ENCODE data around the gene DCST2.
A peak's percentile ranks its signal among the peaks of the same experiment; 100 is the strongest.

Gene DCST2

DNA sequence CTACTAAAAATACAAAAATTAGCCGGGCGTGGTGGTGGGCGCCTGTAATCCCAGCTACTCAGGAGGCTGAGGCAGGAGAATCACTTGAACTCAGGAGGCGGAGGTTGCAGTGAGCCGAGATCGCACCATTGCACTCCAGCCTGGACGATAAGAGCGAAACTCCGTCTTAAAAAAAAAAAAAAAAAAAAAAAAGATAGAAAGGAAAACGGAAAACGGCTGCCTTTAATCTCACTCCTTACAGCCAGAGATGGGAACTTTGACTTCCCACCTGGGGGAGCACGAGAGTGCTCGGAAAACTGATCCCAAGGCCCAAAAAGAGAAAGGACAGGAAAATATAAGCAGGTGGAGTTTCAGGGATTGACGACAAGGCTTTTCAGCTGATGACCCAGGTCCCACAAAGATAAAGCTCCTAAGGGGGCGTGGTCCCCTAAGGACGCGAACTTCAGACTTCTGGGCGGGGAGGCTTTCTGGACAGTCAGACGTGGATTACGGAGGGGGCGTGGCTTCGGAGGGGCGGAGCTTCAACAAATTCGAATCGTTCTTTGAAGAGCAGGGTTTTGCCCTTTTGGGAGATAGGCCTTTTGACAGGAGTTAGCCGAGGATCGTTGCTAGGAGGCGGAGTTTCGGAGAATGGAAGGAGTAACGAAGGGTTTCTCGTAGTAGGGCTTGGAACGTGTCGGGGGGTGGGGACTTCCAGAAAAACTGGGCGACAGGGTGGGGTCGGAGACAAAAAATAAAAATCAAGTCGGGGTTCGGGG lies 60.1 kb downstream of the DCST2 start:
- DNase-seq: peak; percentile 95

DNA sequence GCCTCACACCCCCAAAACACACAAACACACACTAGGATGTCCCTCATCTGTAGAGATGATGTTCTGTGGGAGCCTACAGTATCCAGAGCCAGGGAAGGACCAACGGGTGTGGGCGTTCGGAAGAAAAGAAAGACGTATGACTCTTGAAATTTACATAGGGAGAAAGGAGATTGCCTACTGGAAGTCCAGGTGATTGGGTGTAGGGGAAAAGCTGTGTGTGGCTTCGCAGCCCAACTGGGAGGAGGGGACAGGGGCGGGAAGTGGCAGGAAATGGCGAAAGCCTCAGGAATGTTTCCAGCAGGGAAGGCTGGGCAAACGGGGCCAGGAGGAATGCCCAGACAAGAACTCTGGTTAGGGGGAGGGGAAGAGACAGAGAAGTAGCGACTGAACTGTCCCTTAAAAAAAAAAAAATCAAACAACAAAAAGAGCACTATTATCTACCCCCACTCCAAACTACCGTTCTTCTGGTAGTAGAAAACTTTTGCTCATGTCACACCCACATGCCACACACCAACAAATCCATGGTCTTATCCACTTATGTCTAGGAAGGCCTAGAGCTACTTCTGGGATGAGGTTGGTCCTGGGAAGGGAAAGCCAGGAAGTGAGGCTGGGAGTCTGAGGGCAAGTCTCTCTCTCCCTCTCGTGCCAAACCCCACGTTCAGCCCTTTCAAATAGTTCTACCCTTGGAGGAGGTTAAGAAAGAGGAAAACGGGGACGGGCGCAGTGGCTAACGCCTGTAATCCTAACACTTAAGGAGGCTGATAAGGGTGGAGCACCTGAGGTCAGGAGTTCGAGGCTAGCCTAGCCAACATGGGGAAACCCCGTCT lies 60.9 kb downstream of the DCST2 start:
- peak; percentile 74 for DNase-seq

DNA sequence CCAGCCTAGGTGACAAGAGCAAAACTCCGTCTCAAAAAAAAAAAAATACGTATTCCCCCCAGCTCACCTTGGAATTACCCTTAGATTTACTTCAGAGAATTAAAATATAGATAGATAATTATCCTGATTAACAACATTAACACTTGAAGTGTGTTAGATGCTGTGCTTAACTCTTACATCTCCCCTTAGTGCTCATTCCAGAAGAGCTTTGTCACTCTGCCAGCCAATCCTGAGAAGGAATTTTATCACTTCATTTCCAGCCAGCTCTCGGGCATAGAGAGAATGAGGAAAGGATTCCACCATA lies 61.4 kb downstream of the DCST2 start:
- DNase-seq: no peak

DNA sequence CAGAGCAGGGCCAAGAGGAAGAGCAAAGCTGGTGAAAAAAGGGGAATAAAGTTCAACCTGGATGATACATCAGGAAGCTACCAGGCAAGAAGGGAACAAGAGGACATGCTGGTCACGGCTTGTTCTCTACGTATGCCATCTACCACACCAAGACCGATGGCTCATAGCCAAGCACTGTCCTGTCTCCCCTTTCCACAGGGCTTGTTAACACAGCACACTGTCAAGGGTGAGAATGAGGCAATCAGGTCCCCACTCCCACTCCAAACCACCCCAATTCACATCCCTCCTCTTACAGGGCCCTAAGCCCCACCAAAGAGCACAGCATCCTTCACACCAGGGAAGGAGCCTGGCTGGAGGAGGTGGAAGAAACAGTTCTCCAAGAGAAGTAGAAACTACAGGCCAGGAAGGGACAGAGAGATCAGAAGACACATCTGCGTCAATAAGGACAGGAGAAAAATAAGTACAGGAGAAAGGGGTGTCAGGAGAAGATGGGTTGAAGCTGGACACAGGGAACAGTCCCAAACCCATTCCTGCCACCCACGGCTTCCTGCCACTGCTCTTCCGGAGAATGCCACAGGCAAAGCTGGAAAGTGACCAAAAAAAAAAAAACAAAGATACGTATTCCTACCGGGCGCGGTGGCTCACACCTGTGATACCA lies 62.1 kb downstream of the DCST2 start:
- no peak for DNase-seq

DNA sequence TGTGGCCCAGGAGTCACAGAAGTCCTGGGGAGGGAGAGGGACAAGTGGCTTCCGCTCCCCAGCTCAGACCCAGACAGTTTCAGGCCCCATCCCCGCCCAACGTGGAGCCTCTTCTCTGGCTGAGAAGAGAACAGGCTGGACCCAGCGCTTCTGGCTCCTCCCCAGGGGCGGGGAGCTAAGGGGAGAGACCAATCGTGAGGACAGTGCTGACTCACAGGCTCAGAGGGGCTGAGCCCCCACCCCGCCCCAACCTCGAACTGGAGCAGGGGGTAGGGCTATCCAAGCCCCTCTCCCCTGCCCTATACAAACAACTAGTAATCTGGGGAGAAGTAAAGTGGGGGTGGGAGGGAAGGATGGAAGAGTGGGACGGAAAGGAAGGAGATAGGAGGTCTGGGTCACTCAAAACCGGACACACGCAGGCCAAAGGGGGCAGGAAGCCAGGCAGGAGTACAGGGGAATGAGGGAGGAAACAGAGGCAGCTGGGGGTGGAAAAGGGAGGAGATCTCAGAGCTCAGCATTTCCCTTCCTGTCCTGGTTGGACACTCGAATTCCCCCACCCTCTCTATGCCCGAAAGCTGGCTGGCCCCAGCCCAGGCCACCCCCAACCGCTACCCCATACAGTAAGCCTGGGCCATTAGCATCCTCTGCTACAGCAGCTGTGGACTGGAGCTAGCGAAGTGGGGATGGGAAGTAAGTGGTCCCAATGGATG lies 62.8 kb downstream of the DCST2 start, which contains the start of gene SHC1:
Gene SHC1, minus strand, starts transcription at position 117 of the 710 bp plus-strand sequence. CDS start 221 bp downstream, outside the sequence.
- DNase-seq: peak; percentile 95

DNA sequence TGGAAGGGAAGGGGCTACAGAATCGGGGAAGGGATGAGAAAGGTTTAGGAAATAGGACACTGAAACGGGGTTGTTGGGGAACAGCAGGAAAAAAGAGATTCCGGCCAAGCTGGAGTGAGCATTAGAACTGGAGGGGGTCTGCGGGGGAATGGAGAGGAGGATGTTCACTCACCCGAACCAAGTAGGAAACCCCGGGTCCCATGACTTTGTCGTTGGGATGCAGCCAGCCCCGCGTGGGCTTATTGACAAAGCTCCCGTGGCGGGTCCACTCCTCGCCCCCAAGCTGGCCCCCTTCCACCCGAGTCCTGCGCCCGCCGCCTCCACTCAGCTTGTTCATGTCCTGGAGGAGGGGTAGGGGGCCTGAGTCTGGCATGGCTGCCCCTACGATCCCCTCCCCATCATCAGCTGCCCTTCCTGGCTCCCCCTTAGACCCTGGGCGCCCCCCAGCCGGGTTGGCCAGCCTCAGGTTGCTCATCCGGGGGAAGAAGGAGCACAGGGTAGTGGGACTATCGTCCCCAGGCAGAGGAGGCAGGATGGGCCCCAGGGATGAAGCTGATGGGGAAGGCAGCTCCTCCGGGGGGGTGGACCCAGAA lies 63.6 kb downstream of the DCST2 start:
- no peak for DNase-seq

DNA sequence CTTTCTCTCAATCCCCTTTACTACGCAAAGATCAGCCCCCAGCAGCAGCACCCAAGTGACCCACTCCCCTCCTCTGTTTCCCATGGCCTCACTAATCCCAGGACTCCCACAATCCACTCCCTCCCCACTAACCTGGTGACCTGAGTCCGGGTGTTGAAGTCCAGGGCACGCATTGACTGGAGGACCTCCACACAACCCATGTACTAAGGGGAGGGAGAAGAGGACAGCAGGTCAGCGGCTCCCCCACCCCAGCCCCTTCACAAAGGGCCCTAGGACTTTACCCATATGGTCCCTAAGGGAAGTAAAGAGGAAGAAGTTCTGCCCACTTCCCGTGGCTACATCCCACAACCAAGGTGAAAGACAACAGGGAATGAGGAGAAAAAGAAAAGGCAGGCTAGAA lies 64.3 kb downstream of the DCST2 start:
- DNase-seq: no peak

DNA sequence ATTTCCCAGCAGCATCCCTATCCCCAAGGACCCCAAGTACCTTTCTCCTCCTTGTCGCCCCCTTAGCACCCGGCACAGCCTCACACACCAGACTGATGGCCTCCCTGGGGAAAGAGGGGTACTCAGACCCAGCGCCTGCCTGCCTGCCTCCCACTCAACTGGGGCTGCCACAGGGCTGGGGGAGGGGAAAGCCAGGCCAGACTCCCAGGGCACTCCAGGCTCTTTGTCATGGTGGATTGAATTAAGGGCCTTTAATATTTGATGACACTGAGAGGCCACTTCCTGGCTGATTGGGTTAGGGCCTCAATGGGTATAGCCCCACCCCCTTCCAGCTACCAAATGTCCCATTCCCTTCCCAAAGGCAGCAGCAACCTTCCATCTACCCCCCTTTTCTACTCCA lies 64.8 kb downstream of the DCST2 start:
- DNase-seq: no peak
